Testis (tissue), 3 donors: Measurements from ENCODE around the gene CARD9. TPM values are rescaled to one million over a fixed set of nuclear protein-coding genes. Genes with fewer than 3 reads are reported as not detected.
A peak's percentile ranks its signal among the peaks of the same experiment; 100 is the strongest.
"Not testable (repeated sequence)": the region's sequence is repeated elsewhere in the genome, so short reads cannot be mapped to it uniquely, and the experiment has no call there.

ENCODE experiments used
- DNase-seq: peaks from one replicate; pipeline ENCODE4 v3.0.0-alpha.2; 2019
- H3K27ac ChIP-seq, 2 donors: fragments of 200-600 bp; sonication (generic); one replicate each; pipeline ENCODE4 v1.5.1; 2019
- H3K27me3 ChIP-seq: fragments of 200-600 bp; sonication (generic); one replicate; pipeline ENCODE4 v1.5.1; 2019
- H3K36me3 ChIP-seq: fragments of 200-600 bp; sonication (generic); one replicate; pipeline ENCODE4 v1.5.1; 2017; ENCODE audit warnings: low read depth; ENCODE audit errors: missing control alignments
- H3K4me1 ChIP-seq: fragments of 200-600 bp; sonication (generic); one replicate; pipeline ENCODE4 v1.5.1; 2019
- H3K4me3 ChIP-seq, 2 donors: fragments of 200-600 bp; sonication (generic); one replicate each; pipeline ENCODE4 v1.5.1; 2017 to 2019
- H3K9me3 ChIP-seq: fragments of 200-600 bp; sonication (generic); one replicate; pipeline ENCODE4 v1.5.1; 2017
- CTCF ChIP-seq, 3 experiments: fragments of 450-650 bp in 2 of 3; fragments of 200-600 bp in 1 of 3; sonication (generic) in 1 of 3; IDR thresholded peaks; one replicate each; pipeline ENCODE4 v1.5.1; 2016 to 2019; ENCODE audit warnings: antibody characterized with exemption in 3 of 3, mild to moderate bottlenecking in 2 of 3, moderate library complexity in 1 of 3
- POLR2A ChIP-seq: fragments of 450-650 bp; IDR thresholded peaks from one replicate; pipeline ENCODE4 v1.6.1; 2017; ENCODE audit warnings: antibody characterized with exemption, mild to moderate bottlenecking, moderate library complexity
- WGBS, 2 donors: methylation state at CpG; one replicate each; pipeline ENCODE4 v1.1.5; 2018; 5-methylcytosine and 5-hydroxymethylcytosine counted together
- intact Hi-C: fragments of 100-400 bp; cut with DNase I; formaldehyde crosslinking; loops from one replicate; pipeline ENCODE4 v1.15.1; 2023; ENCODE audit warnings: low total_unique reads
- polyA plus RNA-seq: library from polyadenylated mRNA; stranded (reverse); fragments of 350-450 nt; fragmentation: Illumina TruSeq; extraction: RNeasy Lipid Tissue Mini Kit (QIAGEN cat#74804); gene quantifications from one replicate; pipeline ENCODE4 v1.2.3, GENCODE V29; 2014; ENCODE audit warnings: low read depth, low replicate concordance; ENCODE audit not compliant: insufficient read depth
- total RNA-seq, 2 donors: library from RNA; depleted of rRNA; stranded (reverse); fragments of >200 nt; gene quantifications; one replicate each; pipeline ENCODE4 v1.2.3, GENCODE V29; 2016

Gene CARD9
- total and polyA plus RNA-seq, 3 donors from 2014 or later = 1.8 to 3.7 (median 3.5) TPM

DNA sequence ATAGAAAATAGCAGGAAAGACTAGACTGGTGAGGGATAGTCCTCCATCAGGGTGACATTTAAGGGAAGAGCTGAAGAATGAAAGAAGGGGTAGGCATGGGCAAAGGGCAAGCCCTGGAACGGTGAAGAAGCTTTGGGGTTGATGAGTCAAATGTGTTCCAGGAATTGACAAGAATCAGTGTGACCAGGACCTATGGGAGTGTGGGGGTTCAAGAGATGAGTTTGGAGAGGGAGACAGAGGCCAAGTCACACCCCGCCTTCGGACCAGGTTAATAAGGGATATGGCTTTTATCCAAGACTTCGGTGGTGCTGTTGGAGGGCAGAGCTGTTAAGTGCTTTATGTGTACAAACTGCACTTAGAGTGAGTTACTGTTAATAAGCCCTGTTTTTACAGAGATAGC, 37.9 kb upstream of the CARD9 start:
- no peaks in the 10 kb centered on the region for H3K9me3 ChIP-seq
- 16 to 35% methylated on average over 4 of the region's 4 CpGs for WGBS, 2 donors
- intact Hi-C loops = no loop called here
- H3K27ac ChIP-seq = peak overlapping the region in 1 of 2 donors; percentile 85
- TF ChIP-seq CTCF (IDR thresholded peaks at IDR 0.05) (no peak), POLR2A (no peak)
- H3K4me3 ChIP-seq = peak overlapping the region; percentile 90 to 99
- no peaks in the 10 kb centered on the region for H3K36me3 ChIP-seq
- DNase-seq = no peak
- H3K27me3 ChIP-seq = no peaks in the 10 kb centered on the region
- peaks cover 15% of the 10 kb centered on the region for H3K4me1 ChIP-seq

GRCh38 chr9:136410500-136411287, 37.2 kb upstream of the CARD9 start, which contains the start of the genes ENTR1 and PMPCA:
Gene ENTR1 (minus strand): TSS chr9:136410614. CDS start chr9:136410397, 217 bp downstream.
Gene PMPCA (plus strand): TSS chr9:136410658. CDS start chr9:136410669, 11 bp downstream.
- H3K4me1 ChIP-seq = peaks cover 15% of the 10 kb centered on the region
- intact Hi-C loops = no loop called here
- H3K4me3 ChIP-seq = peak within 1 kb of the TSS; percentile 90 to 99
- H3K27me3 ChIP-seq = no peaks in the 10 kb centered on the region
- no peaks in the 10 kb centered on the region for H3K9me3 ChIP-seq
- TF ChIP-seq POLR2A (peak; percentile 32), CTCF (IDR thresholded peaks at IDR 0.05) (no peak)
- no peaks in the 10 kb centered on the region for H3K36me3 ChIP-seq
- H3K27ac ChIP-seq = peak within 1 kb of the TSS; percentile 78 to 85
- WGBS, 2 donors = 0% methylated on average over 11 to 83 of the region's 83 CpGs
- DNase-seq = peak; percentile 94

DNA sequence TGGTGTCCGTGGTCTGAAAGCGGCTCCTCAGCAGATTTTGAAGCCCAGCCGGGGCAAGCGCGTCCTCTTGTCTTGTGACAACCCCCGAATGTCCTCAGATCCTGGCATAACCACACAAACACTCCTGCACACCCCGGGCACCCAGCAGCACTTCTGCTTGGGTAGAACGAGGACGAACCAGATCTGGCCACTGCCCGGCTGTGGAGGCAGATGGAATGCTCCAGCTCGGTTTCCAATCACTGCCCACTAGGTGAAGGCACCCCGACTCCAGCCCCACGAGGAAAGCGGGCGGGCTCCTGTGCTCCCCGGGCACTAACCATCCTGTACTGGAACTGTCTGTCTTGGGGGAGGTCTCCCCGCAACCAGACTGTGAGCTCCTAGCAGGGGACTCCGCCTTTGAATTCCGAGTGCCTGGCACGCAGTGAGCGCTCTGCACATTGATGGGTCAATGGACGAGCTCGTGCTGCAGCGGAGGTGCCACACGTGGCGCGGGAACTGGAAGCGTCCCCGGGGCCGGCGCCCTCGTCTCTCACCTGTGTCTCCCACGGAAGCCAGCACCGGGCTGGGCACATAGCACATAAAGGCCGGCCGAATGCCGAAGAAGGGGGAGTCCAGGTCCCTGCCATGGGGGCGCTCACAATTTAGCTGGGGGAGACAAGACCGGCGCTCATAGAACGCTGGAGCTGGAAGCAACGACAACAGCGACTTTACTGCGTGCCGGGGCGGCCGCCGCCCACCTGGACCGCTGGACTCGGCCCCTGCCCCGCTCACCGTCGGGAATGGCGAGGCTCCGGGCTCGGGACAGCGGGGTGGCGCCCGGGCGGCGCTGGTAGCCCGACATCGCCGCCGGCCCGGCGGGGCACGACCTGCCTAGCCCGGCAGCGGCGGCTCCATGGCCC, 36.3 kb upstream of the CARD9 start:
- Histone ChIP-seq H3K36me3 (no peaks in the 10 kb centered on the region), H3K27ac (peak overlapping the region; percentile 37 to 85), H3K27me3 (no peaks in the 10 kb centered on the region), H3K9me3 (no peaks in the 10 kb centered on the region), H3K4me1 (peaks cover 15% of the 10 kb centered on the region), H3K4me3 (peak overlapping the region; percentile 90 to 99)
- intact Hi-C loops = no loop called here
- TF ChIP-seq CTCF (IDR thresholded peaks at IDR 0.05) (no peak), POLR2A (no peak)
- peak; percentile 57 for DNase-seq
- 3 to 6% methylated on average over 16 to 58 of the region's 71 CpGs for WGBS, 2 donors

DNA sequence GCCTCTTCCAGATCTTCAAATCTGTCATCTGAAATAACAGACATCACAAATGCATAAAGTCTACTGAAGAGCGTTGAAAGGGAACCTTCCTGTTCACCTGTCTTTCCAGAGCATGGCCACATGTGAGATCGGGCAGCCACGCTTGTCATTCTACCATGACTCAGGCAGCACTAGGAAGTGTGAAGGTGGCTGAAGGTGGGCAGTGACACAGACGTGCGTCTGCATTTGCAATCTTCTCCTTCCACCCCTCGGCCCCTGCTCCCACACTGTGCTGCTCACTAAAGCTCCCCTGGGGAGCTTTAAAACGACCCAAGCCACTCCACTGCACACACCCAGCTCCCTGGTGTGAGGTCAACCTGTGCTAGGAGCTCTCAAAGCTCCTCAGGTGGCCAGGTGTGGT, 34.4 kb upstream of the CARD9 start:
- Histone ChIP-seq H3K4me3 (no peak overlapping the region), H3K4me1 (peaks cover 15% of the 10 kb centered on the region), H3K9me3 (no peaks in the 10 kb centered on the region), H3K27ac (no peak overlapping the region), H3K36me3 (no peaks in the 10 kb centered on the region), H3K27me3 (no peaks in the 10 kb centered on the region)
- no peak for TF ChIP-seq CTCF (IDR thresholded peaks at IDR 0.05)
- no peak for TF ChIP-seq POLR2A
- WGBS, 2 donors = 91 to 93% methylated on average over 7 of the region's 7 CpGs
- no peak for DNase-seq
- intact Hi-C loops = no loop called here

DNA sequence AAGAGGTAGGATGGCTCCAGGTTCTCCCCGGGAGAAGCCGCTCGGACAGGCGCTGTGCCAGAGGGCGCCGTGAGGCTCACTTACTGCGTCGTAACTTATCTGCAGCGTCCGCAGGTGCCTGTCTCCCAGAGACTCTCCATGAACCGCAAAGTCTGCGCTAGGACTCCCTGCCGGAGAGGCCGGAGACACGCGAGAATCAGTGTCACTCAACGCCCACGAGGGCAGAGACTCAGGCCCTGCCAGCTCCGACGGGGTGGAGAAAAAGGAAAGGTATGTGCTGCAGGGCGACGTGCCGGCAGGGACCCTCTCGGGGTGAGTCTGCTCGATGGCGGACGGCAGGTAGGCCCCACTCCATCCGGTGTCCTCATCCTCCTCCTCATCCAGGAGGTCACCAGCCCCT, 33.6 kb upstream of the CARD9 start:
- H3K4me1 ChIP-seq = peaks cover 15% of the 10 kb centered on the region
- intact Hi-C loops, H3K27ac ChIP-seq, H3K36me3 ChIP-seq, H3K27me3 ChIP-seq, H3K9me3 ChIP-seq, DNase-seq, H3K4me3 ChIP-seq: not testable (repeated sequence)
- WGBS, 2 donors = 91% methylated on average over 26 to 28 of the region's 28 CpGs

DNA sequence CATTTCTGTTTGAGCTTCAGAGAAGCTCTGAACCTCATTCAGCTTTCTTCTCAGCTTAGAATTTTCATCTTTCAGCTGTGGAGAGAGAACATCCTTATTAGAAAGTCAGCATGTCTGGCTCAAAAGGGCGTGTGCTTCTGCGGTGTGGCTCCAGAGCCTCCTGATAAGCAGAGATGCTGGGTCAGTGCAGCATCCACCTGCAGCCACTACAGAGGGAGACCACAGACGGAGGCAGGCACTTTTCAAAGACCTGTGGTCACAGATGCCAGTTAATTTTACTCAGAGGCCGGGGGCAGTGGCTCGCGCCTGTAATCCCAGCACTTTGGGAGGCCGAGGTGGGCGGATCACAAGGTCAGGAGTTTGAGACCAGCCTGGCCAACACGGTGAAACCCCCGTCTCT, 32.4 kb upstream of the CARD9 start:
- DNase-seq, intact Hi-C loops: not testable (repeated sequence)

More for the DNA sequence above, 32.4 kb upstream of the CARD9 start:
- not testable (repeated sequence) for H3K36me3 ChIP-seq, H3K27ac ChIP-seq, H3K4me1 ChIP-seq, H3K27me3 ChIP-seq, H3K9me3 ChIP-seq, H3K4me3 ChIP-seq
- 83 to 95% methylated on average over 10 of the region's 10 CpGs for WGBS, 2 donors
